ENCODE results near the gene AFG1L.
"Not testable (repeated sequence)": the region's sequence is repeated elsewhere in the genome, so short reads cannot be mapped to it uniquely, and the experiment has no call there.

The AFG1L gene

GRCh38 chr6:108364470-108364869 lies 69.6 kb downstream of the AFG1L start:
- no peak for TF ChIP-seq CTCF (IDR thresholded peaks at IDR 0.05; ENCODE audit: low read depth, low read length, missing control alignments)
- no peak overlapping the region for H3K4me3 ChIP-seq (replicated peaks; ENCODE audit: low read depth, low read length)
- no peak for DNase-seq (ENCODE audit: extremely low read depth, low read depth)

GRCh38 chr6:108365478-108365877 lies 70.6 kb downstream of the AFG1L start:
- DNase-seq (ENCODE audit: extremely low read depth, low read depth), result no peak
- TF ChIP-seq CTCF (IDR thresholded peaks at IDR 0.05; ENCODE audit: low read depth, low read length, missing control alignments), result no peak
- no peak overlapping the region for H3K4me3 ChIP-seq (replicated peaks; ENCODE audit: low read depth, low read length)

- DNase-seq (ENCODE audit: extremely low read depth, low read depth), result no peak
- TF ChIP-seq CTCF (IDR thresholded peaks at IDR 0.05; ENCODE audit: low read depth, low read length, missing control alignments), result no peak
- no peak overlapping the region for H3K4me3 ChIP-seq (replicated peaks; ENCODE audit: low read depth, low read length)
Measured at GRCh38 chr6:108366236-108366635, 71.4 kb downstream of the AFG1L start.

GRCh38 chr6:108368431-108369030 lies 73.7 kb downstream of the AFG1L start:
- TF ChIP-seq CTCF (IDR thresholded peaks at IDR 0.05; ENCODE audit: low read depth, low read length, missing control alignments), result no peak
- no peak for DNase-seq (ENCODE audit: extremely low read depth, low read depth)
- no peak overlapping the region for H3K4me3 ChIP-seq (replicated peaks; ENCODE audit: low read depth, low read length)

GRCh38 chr6:108380876-108381275 lies 86.0 kb downstream of the AFG1L start:
- no peak overlapping the region for H3K4me3 ChIP-seq (replicated peaks; ENCODE audit: low read depth, low read length)
- DNase-seq (ENCODE audit: extremely low read depth, low read depth), result no peak
- no peak for TF ChIP-seq CTCF (IDR thresholded peaks at IDR 0.05; ENCODE audit: low read depth, low read length, missing control alignments)

GRCh38 chr6:108383981-108384380 lies 89.1 kb downstream of the AFG1L start:
- TF ChIP-seq CTCF (IDR thresholded peaks at IDR 0.05; ENCODE audit: low read depth, low read length, missing control alignments), result no peak
- H3K4me3 ChIP-seq (replicated peaks; ENCODE audit: low read depth, low read length), result no peak overlapping the region
- no peak for DNase-seq (ENCODE audit: extremely low read depth, low read depth)

GRCh38 chr6:108389190-108389589 lies 94.3 kb downstream of the AFG1L start:
- DNase-seq (ENCODE audit: extremely low read depth, low read depth); H3K4me3 ChIP-seq (replicated peaks; ENCODE audit: low read depth, low read length): not testable (repeated sequence)
